ENCODE results near the gene TRNAU1AP. TPM values are rescaled to one million over a fixed set of nuclear protein-coding genes. Genes with fewer than 3 reads are reported as not detected.
"Not testable (repeated sequence)": the region's sequence is repeated elsewhere in the genome, so short reads cannot be mapped to it uniquely, and the experiment has no call there.

TRNAU1AP gene
- total and polyA plus RNA-seq, 8 donors: 6.2 to 112 (median 23.4) TPM

DNA sequence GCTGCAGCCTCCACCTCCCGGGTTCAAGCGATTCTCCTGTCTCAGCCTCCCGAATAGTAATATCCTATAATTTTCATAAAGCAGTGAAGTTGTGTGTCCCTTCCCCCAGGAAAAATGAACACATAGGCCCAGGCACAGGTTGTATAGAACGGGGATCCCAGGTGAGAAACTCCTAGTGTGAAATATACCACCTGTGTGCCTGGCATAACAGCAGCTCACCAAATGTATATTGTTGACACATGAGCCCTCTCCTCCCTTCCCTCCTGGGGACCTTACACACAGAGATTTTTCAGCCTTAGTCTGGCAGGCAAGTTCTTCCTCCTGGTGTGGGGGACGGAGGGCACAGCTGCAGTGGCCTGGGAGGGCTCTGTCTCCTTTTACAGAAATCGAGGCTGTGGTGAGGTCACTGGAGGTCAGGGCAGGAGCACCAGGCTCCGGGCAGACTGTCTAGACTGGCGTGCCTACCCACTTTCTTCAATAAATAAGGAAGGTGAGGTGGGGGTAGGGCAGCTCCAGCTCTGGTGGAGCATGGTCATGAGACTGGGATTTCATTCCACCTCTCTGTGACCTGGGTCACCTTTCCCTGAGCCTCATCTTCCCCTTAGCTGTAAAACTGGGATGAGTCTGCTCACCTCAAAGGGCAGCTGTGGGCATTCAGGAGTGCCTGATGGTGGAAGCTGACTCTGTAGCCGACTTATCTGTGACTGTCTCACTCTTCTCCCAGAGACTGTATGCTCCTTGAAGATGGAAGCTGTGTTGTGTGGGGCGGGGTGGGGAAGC, 32.7 kb upstream of the TRNAU1AP start:
- Histone ChIP-seq H3K9me3 (no peaks in the 10 kb centered on the region), H3K27ac (no peak overlapping the region), H3K27me3 (no peaks in the 10 kb centered on the region), H3K4me1 (peaks cover 12 to 23% (median 18%) of the 10 kb centered on the region in 4 donors), H3K36me3 (peaks cover 0 to 20% (median 6%) of the 10 kb centered on the region in 4 donors), H3K4me3 (no peak overlapping the region)
- 76 to 86% (median 79%) methylated on average over 10 of the region's 10 CpGs for WGBS, 5 donors
- TF ChIP-seq POLR2A (IDR thresholded peaks at IDR 0.05) (no peak), POLR2AphosphoS5 (IDR thresholded peaks at IDR 0.05) (no peak), EP300 (IDR thresholded peaks at IDR 0.05) (no peak)
- TF ChIP-seq, protein P1, sequence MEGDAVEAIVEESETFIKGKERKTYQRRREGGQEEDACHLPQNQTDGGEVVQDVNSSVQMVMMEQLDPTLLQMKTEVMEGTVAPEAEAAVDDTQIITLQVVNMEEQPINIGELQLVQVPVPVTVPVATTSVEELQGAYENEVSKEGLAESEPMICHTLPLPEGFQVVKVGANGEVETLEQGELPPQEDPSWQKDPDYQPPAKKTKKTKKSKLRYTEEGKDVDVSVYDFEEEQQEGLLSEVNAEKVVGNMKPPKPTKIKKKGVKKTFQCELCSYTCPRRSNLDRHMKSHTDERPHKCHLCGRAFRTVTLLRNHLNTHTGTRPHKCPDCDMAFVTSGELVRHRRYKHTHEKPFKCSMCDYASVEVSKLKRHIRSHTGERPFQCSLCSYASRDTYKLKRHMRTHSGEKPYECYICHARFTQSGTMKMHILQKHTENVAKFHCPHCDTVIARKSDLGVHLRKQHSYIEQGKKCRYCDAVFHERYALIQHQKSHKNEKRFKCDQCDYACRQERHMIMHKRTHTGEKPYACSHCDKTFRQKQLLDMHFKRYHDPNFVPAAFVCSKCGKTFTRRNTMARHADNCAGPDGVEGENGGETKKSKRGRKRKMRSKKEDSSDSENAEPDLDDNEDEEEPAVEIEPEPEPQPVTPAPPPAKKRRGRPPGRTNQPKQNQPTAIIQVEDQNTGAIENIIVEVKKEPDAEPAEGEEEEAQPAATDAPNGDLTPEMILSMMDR (IDR thresholded peaks at IDR 0.05): no peak
- no peak for DNase-seq
- intact Hi-C loops (cut with DNase I; ENCODE audit: low total_unique reads): loop anchor here (5.0 kb wide), 1 partner anchor 82 kb away; no protein-coding TSS in a partner anchor

DNA sequence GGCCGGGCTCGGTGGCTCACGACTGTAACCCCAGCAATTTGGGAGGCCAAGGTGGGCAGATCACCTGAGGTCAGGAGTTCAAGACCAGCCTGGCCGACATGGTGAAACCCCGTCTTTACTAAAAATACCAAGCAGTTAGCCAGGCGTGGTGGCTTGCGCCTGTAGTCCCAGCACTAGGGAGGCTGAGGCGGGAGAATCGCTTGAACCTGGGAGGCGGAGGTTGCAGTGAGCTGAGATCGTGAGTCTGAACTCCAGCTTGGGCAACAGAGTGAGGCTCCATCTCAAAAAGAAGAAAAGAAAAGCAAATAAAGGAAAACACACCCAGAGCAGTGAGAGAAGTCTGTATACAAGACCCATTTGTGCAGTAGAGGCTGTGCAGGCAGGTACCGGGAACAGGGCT, 32.1 kb upstream of the TRNAU1AP start:
- intact Hi-C loops (cut with DNase I; ENCODE audit: low total_unique reads); H3K27ac ChIP-seq; H3K27me3 ChIP-seq; DNase-seq; H3K4me3 ChIP-seq; H3K9me3 ChIP-seq: not testable (repeated sequence)
- Histone ChIP-seq H3K36me3 (peaks cover 0 to 15% (median 1%) of the 10 kb centered on the region in 4 donors), H3K4me1 (peaks cover 12 to 23% (median 18%) of the 10 kb centered on the region in 4 donors)
- 93 to 94% (median 94%) methylated on average over 12 of the region's 12 CpGs for WGBS, 5 donors

DNA sequence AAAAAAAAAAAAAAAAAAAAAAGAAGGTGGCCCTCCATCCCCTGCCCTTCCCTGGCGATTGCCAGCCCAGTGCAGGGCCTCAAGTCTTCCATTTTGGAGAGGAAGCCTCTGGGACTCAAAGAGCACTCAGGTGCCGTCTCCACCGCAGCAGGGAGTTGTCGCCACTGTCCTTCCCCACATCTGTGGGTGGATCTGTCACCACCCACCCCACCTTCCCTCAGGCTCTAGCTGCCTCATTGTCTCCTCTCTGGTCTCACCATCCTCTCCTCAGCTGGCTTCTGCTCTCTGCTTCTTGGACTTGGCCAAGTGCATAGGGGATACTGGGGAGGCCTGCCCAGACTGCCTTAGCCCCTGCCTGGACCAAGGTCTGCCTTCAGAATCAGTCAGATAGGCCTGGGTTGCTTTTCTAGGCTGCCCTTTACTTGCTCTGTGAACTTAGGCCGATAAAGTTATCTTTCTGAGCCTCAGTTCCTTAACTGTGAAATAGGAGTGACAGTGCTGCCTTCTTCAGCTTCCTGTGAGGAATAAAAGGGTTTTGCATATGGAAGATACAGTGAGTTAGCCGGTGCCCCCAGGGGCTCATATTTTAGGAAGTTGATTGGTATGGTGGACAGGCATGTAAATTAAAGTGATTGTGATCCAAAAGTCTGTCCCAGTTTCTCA, 31.3 kb upstream of the TRNAU1AP start:
- no peak for DNase-seq
- intact Hi-C loops (cut with DNase I; ENCODE audit: low total_unique reads): no loop called here
- TF ChIP-seq EP300 (IDR thresholded peaks at IDR 0.05) (no peak), POLR2A (IDR thresholded peaks at IDR 0.05) (no peak), POLR2AphosphoS5 (IDR thresholded peaks at IDR 0.05) (no peak)
- TF ChIP-seq, protein P1 (IDR thresholded peaks at IDR 0.05): no peak
- no peaks in the 10 kb centered on the region for H3K27me3 ChIP-seq
- 82 to 88% (median 87%) methylated on average over 6 of the region's 6 CpGs for WGBS, 5 donors
- H3K4me3 ChIP-seq: no peak overlapping the region
- no peaks in the 10 kb centered on the region for H3K9me3 ChIP-seq
- H3K4me1 ChIP-seq: peaks cover 12 to 23% (median 18%) of the 10 kb centered on the region in 4 donors
- H3K36me3 ChIP-seq: peaks cover 0 to 15% (median 0%) of the 10 kb centered on the region in 4 donors
- no peak overlapping the region for H3K27ac ChIP-seq

DNA sequence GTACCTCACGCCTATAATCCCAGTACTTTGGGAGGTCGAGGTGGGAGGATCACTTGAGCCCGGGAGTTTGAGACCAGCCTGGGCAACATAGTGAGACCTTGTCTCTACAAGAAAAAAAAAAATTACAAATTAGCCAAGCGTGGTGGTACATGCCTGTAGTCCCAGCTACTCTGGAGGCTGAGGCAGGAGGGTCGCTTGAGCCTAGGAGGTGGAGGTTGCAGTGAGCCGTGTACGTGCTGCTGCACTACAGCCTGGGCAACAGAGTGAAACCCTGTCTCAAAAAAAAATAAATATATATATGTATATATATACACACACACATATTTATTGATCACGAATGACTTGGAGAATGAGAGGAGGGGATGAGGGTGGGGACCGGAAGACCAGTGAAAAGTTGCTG, 30.3 kb upstream of the TRNAU1AP start:
- H3K27me3 ChIP-seq; H3K9me3 ChIP-seq; intact Hi-C loops (cut with DNase I; ENCODE audit: low total_unique reads); DNase-seq; H3K27ac ChIP-seq; H3K4me3 ChIP-seq: not testable (repeated sequence)
- WGBS, 5 donors: 93 to 96% (median 95%) methylated on average over 9 of the region's 9 CpGs
- peaks cover 11 to 17% (median 13%) of the 10 kb centered on the region in 4 donors for H3K4me1 ChIP-seq
- H3K36me3 ChIP-seq: peaks cover 0 to 15% (median 0%) of the 10 kb centered on the region in 4 donors

DNA sequence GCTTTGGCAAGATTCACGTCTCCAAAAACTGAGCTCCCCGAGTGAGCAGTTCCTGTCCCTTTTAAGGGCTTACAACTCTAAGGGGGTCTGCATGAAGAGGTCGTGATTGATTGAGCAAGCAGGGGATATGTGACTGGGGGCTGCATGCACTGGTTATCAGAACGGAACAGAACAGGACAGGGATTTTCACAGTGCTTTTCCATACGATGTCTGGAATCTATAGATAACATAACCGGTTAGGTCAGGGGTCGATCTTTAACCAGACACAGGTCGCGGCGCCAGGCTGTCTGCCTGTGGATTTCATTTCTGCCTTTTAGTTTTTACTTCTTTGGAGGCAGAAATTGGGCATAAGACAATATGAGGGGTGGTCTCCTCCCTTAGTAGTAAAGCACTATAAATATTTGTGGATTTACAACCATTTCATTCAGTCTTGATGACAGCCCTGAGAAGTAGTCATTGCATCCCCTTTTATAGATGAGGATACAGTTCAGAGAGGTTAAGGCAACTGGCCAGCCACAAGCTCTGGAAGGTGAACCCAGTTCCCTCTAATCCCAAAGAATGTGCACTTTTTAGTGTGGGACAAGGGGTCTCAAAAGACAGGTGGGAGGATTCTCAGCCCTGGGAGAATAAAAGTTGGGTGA, 27.8 kb upstream of the TRNAU1AP start:
- H3K9me3 ChIP-seq; H3K4me1 ChIP-seq; H3K27me3 ChIP-seq; DNase-seq; intact Hi-C loops (cut with DNase I; ENCODE audit: low total_unique reads); H3K27ac ChIP-seq; H3K4me3 ChIP-seq: not testable (repeated sequence)
- peaks cover 0 to 19% (median 3%) of the 10 kb centered on the region in 4 donors for H3K36me3 ChIP-seq
- WGBS, 5 donors: 53 to 82% (median 66%) methylated on average over 10 of the region's 10 CpGs
